GM12892 (cell line): ENCODE measurements around the gene IGF1R.

ENCODE experiments used
- POLR2A ChIP-seq: IDR thresholded peaks from 2 replicates; pipeline ENCODE4 v1.6.1; 2011; ENCODE audit warnings: low read depth, low read length, control low read depth
- POLR2AphosphoS5 ChIP-seq: IDR thresholded peaks from 2 replicates; pipeline ENCODE4 v1.6.1; 2011; ENCODE audit warnings: low read depth, low read length, control low read depth

- no peak for TF ChIP-seq POLR2A
- no peak for TF ChIP-seq POLR2AphosphoS5
Measured at GRCh38 chr15:98901434-98902072, 253.2 kb downstream of the IGF1R start.
